Fibroblast of lung (primary cell): ENCODE measurements around the gene SDHA. TPM values are rescaled to one million over a fixed set of nuclear protein-coding genes. Genes with fewer than 3 reads are reported as not detected.
"Not testable (repeated sequence)": the region's sequence is repeated elsewhere in the genome, so short reads cannot be mapped to it uniquely, and the experiment has no call there.

Source experiments
- DNase-seq, 2 donors: peaks; one replicate each; pipeline versions ENCODE4 v3.0.0 to v3.0.0-alpha.2; 2010; ENCODE audit warnings: low read depth in 2 of 2
- H2AFZ ChIP-seq: 2 replicates; pipeline ENCODE4 v1.5.1; 2012; ENCODE audit warnings: low read length, control low read depth, inconsistent platforms
- H3K27ac ChIP-seq: 2 replicates; pipeline ENCODE4 v1.5.1; 2011; ENCODE audit warnings: low read length, control low read depth; ENCODE audit not compliant: insufficient read depth
- H3K27me3 ChIP-seq: 2 replicates; pipeline ENCODE4 v1.5.1; 2011; ENCODE audit warnings: mild to moderate bottlenecking, low read length; ENCODE audit not compliant: control insufficient read depth, insufficient read depth
- H3K36me3 ChIP-seq: 2 replicates; pipeline ENCODE4 v1.5.1; 2011; ENCODE audit warnings: low read length; ENCODE audit not compliant: control insufficient read depth, insufficient read depth
- H3K4me1 ChIP-seq: 2 replicates; pipeline ENCODE4 v1.5.1; 2011; ENCODE audit warnings: low read length; ENCODE audit not compliant: control insufficient read depth, insufficient read depth; ENCODE audit errors: extremely low read depth
- H3K4me2 ChIP-seq: 2 replicates; pipeline ENCODE4 v1.5.1; 2011; ENCODE audit warnings: low read length, control low read depth; ENCODE audit not compliant: insufficient read depth; ENCODE audit errors: extremely low read depth
- H3K4me3 ChIP-seq, 4 experiments: fragments of 200-600 bp in 1 of 4; sonication (generic) in 1 of 4; replicated peaks in 1 of 4; 2 replicates each; pipeline ENCODE4 v1.5.1; 2011 to 2016; ENCODE audit warnings: low read length in 4 of 4, low read depth in 3 of 4, mild to moderate bottlenecking in 3 of 4, control low read depth in 2 of 4, inconsistent platforms in 1 of 4, mixed read lengths in 1 of 4; ENCODE audit not compliant: insufficient read depth in 1 of 4; ENCODE audit errors: control extremely low read depth in 1 of 4
- H3K79me2 ChIP-seq: 2 replicates; pipeline ENCODE4 v1.5.1; 2012; ENCODE audit warnings: mild to moderate bottlenecking, low read length, inconsistent platforms; ENCODE audit not compliant: control insufficient read depth, insufficient read depth
- H3K9ac ChIP-seq: 2 replicates; pipeline ENCODE4 v1.5.1; 2011; ENCODE audit warnings: mild to moderate bottlenecking, low read length, control low read depth; ENCODE audit not compliant: insufficient read depth
- H3K9me3 ChIP-seq: 2 replicates; pipeline ENCODE4 v1.5.1; 2012; ENCODE audit warnings: low read depth, low read length; ENCODE audit not compliant: control insufficient read depth, insufficient read depth
- H4K20me1 ChIP-seq: 2 replicates; pipeline ENCODE4 v1.5.1; 2011; ENCODE audit warnings: low read length; ENCODE audit not compliant: control insufficient read depth, insufficient read depth; ENCODE audit errors: extremely low read depth
- EZH2 ChIP-seq: IDR thresholded peaks from 2 replicates; pipeline ENCODE4 v1.5.1; 2012; ENCODE audit warnings: low read length, control low read depth, mild to moderate bottlenecking; ENCODE audit errors: missing control alignments
- polyA plus RNA-seq, 2 donors: library from polyadenylated mRNA; depleted of rRNA in 1 of 2; stranded (reverse) in 1 of 2; unstranded in 1 of 2; fragments of >200 nt; gene quantifications; 2 replicates each; pipeline ENCODE4 v1.2.1, GENCODE V29; 2011 to 2012; ENCODE audit warnings: missing spikeins in 1 of 2
- total RNA-seq: library from RNA; depleted of rRNA; stranded (reverse); fragments of >200 nt; gene quantifications from 2 replicates; pipeline ENCODE4 v1.2.1, GENCODE V29; 2014
- TF ChIP-seq, protein P1 (sequence below), 2 donors: IDR thresholded peaks in 1 of 2; conservative IDR thresholded peaks in 1 of 2; 1 replicate in 1 of 2; 2 replicates in 1 of 2; pipeline ENCODE4 v1.5.1; 2011 to 2012; ENCODE audit warnings: low read length in 2 of 2, control low read depth in 1 of 2, inconsistent platforms in 1 of 2, low read depth in 1 of 2, mild to moderate bottlenecking in 1 of 2

SDHA gene
- total and polyA plus RNA-seq, 2 donors (not counting 1 experiment from before 2014, with no cell fraction given): 89.6 to 150 TPM

GRCh38 chr5:274346-274745 lies 56.2 kb downstream of the SDHA start:
- H3K4me2 ChIP-seq: not testable (repeated sequence)

GRCh38 chr5:278646-279045 lies 60.5 kb downstream of the SDHA start:
- Histone ChIP-seq H3K27ac (no peak overlapping the region), H3K27me3 (no peaks in the 10 kb centered on the region), H4K20me1 (no peaks in the 10 kb centered on the region), H3K9me3 (no peaks in the 10 kb centered on the region), H3K4me3 (no peak overlapping the region), H3K4me2 (no peak overlapping the region), H3K36me3 (peaks cover 7% of the 10 kb centered on the region), H3K9ac (no peak overlapping the region), H3K79me2 (peaks cover 60% of the 10 kb centered on the region), H3K4me1 (no peaks in the 10 kb centered on the region), H2AFZ (no peak overlapping the region)
- no peak for DNase-seq
- TF ChIP-seq EZH2: no peak
- TF ChIP-seq, protein P1, sequence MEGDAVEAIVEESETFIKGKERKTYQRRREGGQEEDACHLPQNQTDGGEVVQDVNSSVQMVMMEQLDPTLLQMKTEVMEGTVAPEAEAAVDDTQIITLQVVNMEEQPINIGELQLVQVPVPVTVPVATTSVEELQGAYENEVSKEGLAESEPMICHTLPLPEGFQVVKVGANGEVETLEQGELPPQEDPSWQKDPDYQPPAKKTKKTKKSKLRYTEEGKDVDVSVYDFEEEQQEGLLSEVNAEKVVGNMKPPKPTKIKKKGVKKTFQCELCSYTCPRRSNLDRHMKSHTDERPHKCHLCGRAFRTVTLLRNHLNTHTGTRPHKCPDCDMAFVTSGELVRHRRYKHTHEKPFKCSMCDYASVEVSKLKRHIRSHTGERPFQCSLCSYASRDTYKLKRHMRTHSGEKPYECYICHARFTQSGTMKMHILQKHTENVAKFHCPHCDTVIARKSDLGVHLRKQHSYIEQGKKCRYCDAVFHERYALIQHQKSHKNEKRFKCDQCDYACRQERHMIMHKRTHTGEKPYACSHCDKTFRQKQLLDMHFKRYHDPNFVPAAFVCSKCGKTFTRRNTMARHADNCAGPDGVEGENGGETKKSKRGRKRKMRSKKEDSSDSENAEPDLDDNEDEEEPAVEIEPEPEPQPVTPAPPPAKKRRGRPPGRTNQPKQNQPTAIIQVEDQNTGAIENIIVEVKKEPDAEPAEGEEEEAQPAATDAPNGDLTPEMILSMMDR (conservative IDR thresholded peaks at IDR 0.05 in 1 of 2, IDR thresholded peaks at IDR 0.05 in 1 of 2; ENCODE audit: low read depth in 1 of 2, low read length in 2 of 2): no peak

More at GRCh38 chr5:274346-274745, 56.2 kb downstream of the SDHA start:
- H3K27ac ChIP-seq, H3K27me3 ChIP-seq, H3K9ac ChIP-seq, H3K4me1 ChIP-seq, H3K36me3 ChIP-seq, H2AFZ ChIP-seq, DNase-seq, H3K9me3 ChIP-seq, H3K4me3 ChIP-seq, H4K20me1 ChIP-seq: not testable (repeated sequence)
- H3K79me2 ChIP-seq: peaks cover 41% of the 10 kb centered on the region

DNA sequence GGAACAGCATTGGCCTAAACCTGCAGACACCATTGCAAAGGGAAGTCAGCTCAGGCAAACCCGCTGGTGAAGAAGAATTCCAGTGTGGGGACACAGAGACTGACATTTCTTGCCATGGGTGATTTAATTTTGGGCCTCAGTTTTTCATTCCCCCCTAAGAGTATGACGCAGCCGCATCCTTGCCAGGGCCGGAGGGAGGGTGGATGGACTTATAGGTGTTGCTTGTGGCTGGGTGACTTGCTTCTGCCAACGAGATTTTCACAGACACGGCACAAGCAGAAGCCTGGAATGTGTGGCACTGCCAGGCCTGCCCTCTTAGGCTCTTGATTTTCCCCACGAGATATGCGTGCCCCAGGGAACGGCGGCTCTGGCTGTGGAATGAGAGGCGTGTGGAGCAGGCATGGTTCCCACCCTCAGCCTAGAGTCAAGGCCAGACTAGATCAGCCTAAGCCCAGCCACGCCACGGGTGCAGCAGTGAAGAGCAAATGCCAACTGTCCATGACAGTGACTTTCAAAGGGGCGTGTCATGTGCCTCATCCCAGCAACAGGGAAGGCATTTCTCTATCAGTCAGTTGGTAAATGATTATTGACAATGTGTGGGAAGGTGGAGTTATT lies 61.0 kb downstream of the SDHA start:
- H3K4me3 ChIP-seq, H3K9ac ChIP-seq, H3K36me3 ChIP-seq, H4K20me1 ChIP-seq, H3K27me3 ChIP-seq, H3K4me2 ChIP-seq, H3K4me1 ChIP-seq, H3K9me3 ChIP-seq, H2AFZ ChIP-seq, H3K27ac ChIP-seq, DNase-seq: not testable (repeated sequence)
- H3K79me2 ChIP-seq: peaks cover 60% of the 10 kb centered on the region

- Histone ChIP-seq H3K4me2 (no peak overlapping the region), H3K27me3 (no peaks in the 10 kb centered on the region), H2AFZ (no peak overlapping the region), H3K4me1 (no peaks in the 10 kb centered on the region), H3K4me3 (no peak overlapping the region), H3K27ac (no peak overlapping the region), H3K9ac (no peak overlapping the region), H4K20me1 (no peaks in the 10 kb centered on the region), H3K79me2 (peaks cover 53% of the 10 kb centered on the region), H3K36me3 (peaks cover 7% of the 10 kb centered on the region), H3K9me3 (no peaks in the 10 kb centered on the region)
- no peak for DNase-seq
- TF ChIP-seq, protein P1 (conservative IDR thresholded peaks at IDR 0.05 in 1 of 2, IDR thresholded peaks at IDR 0.05 in 1 of 2; ENCODE audit: low read depth in 1 of 2, low read length in 2 of 2): no peak
- TF ChIP-seq EZH2: no peak
These were observed 68.0 kb downstream of the SDHA start for GRCh38 chr5:285991-286557.

DNA sequence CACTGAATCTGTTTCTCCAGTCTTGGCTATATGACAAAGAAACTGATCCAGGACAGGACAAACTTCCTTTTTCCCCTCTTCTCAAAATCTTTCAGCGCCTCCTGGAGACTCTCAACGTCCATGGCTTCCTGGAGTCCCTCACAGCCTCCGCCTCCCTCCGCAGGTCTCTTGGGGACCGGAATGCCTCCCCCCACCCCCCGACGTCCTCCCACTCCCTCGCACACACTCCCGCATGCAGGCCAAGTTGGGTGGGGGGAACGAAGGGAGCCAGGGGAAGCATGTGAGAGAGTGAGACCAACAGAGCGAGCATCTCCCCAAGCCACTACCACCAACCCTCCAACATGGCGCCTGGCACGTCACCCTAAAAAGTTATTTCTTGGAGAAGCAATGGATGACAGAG lies 72.1 kb downstream of the SDHA start:
- not testable (repeated sequence) for H3K9ac ChIP-seq, H4K20me1 ChIP-seq, H3K4me3 ChIP-seq, H3K36me3 ChIP-seq, H3K4me1 ChIP-seq, DNase-seq, H2AFZ ChIP-seq, H3K27me3 ChIP-seq, H3K9me3 ChIP-seq, H3K27ac ChIP-seq, H3K4me2 ChIP-seq
- H3K79me2 ChIP-seq: peaks cover 18% of the 10 kb centered on the region
